Endothelial cell of umbilical vein (primary cell): ENCODE data around the gene ATP13A4. TPM values are rescaled to one million over a fixed set of nuclear protein-coding genes. Genes with fewer than 3 reads are reported as not detected.

Source experiments
- BruUV-seq: library from RNA; stranded (reverse); fragments of 400-500 nt; replicated peaks from 2 replicates; lab custom pipeline; 2021; lab: Mats Ljungman, UMichigan
- CTCF ChIA-PET: fragments of 300-600, 350-600 bp; sonication (Branson Sonifier 250); formaldehyde crosslinking; loops from one replicate; lab custom pipeline; 2021; ENCODE audit warnings: antibody characterized with exemption, inconsistent platforms; lab: Charles Lee
- POLR2A ChIA-PET: fragments of 300-600, 350-600 bp; sonication (Branson Sonifier 250); formaldehyde crosslinking; loops from one replicate; lab custom pipeline; 2021; ENCODE audit warnings: antibody characterized with exemption, inconsistent platforms; lab: Charles Lee
- DNase-seq: peaks from one replicate; pipeline ENCODE4 v3.0.0-alpha.2; 2011; ENCODE audit warnings: low read depth, low spot score
- FAIRE-seq: peaks from 2 replicates; lab custom pipeline; 2011; peaks lifted over from hg19 to GRCh38; lab: Jason Lieb, UNC
- H2AFZ ChIP-seq: 2 replicates; pipeline ENCODE4 v1.6.0; 2012; ENCODE audit warnings: low read depth, low read length, control low read depth, inconsistent platforms
- H3K27ac ChIP-seq: 2 replicates; pipeline ENCODE4 v1.5.1; 2011; ENCODE audit warnings: low read depth, mild to moderate bottlenecking, control low read depth, low read length, moderate library complexity; ENCODE audit not compliant: insufficient read depth
- H3K27me3 ChIP-seq, 2 experiments: 2 replicates each; pipeline versions ENCODE4 v1.6.0 to v1.6.1; 2011; ENCODE audit warnings: low read length in 2 of 2, mixed read lengths in 1 of 2; ENCODE audit not compliant: control insufficient read depth in 2 of 2, insufficient read depth in 2 of 2
- H3K36me3 ChIP-seq, 2 experiments: 2 replicates in 1 of 2; 3 replicates in 1 of 2; pipeline ENCODE4 v1.5.1; 2011; ENCODE audit warnings: low read length in 2 of 2, mild to moderate bottlenecking in 1 of 2, moderate library complexity in 1 of 2; ENCODE audit not compliant: control insufficient read depth in 2 of 2, insufficient read depth in 2 of 2; ENCODE audit errors: extremely low read depth in 1 of 2
- H3K4me1 ChIP-seq: 3 replicates; pipeline ENCODE4 v1.5.1; 2011; ENCODE audit warnings: mild to moderate bottlenecking, low read length; ENCODE audit not compliant: control insufficient read depth, insufficient read depth; ENCODE audit errors: extremely low read depth
- H3K4me2 ChIP-seq: 2 replicates; pipeline ENCODE4 v1.6.1; 2011; ENCODE audit warnings: low read length, control low read depth, mixed read lengths; ENCODE audit not compliant: insufficient read depth
- H3K4me3 ChIP-seq, 3 experiments: fragments of 200-600 bp in 1 of 3; sonication (generic), shearing (Covaris generic) in 1 of 3; replicated peaks in 1 of 3; 2 replicates each; pipeline ENCODE4 v1.5.1; 2011 to 2016; ENCODE audit warnings: control low read depth in 3 of 3, low read length in 3 of 3, mild to moderate bottlenecking in 2 of 3, inconsistent platforms in 1 of 3, low read depth in 1 of 3, moderate library complexity in 1 of 3; ENCODE audit not compliant: insufficient read depth in 1 of 3
- H3K79me2 ChIP-seq: 2 replicates; pipeline ENCODE4 v1.6.0; 2012; ENCODE audit warnings: low read length, inconsistent platforms; ENCODE audit not compliant: control insufficient read depth, insufficient read depth
- H3K9ac ChIP-seq: replicated peaks from 2 replicates; pipeline ENCODE3; 2011; ENCODE audit warnings: low read length, control low read depth; ENCODE audit not compliant: insufficient read depth; ENCODE audit errors: extremely low read depth
- H3K9me1 ChIP-seq: replicated peaks from 3 replicates; pipeline ENCODE4 v1.6.0; 2011; ENCODE audit warnings: mild to moderate bottlenecking, low read length; ENCODE audit not compliant: control insufficient read depth, insufficient read depth; ENCODE audit errors: extremely low read depth
- H3K9me3 ChIP-seq: replicated peaks from 2 replicates; pipeline ENCODE4 v1.5.1; 2012; ENCODE audit warnings: low read length, inconsistent platforms; ENCODE audit not compliant: control insufficient read depth, insufficient read depth
- H4K20me1 ChIP-seq: replicated peaks from 2 replicates; pipeline ENCODE3; 2011; ENCODE audit warnings: mild to moderate bottlenecking, low read length; ENCODE audit not compliant: control insufficient read depth, insufficient read depth; ENCODE audit errors: extremely low read depth
- EZH2 ChIP-seq: IDR thresholded peaks from 2 replicates; pipeline ENCODE4 v1.6.1; 2012; ENCODE audit warnings: borderline replicate concordance, low read depth, mild to moderate bottlenecking, moderate library complexity, low read length, inconsistent platforms; ENCODE audit not compliant: severe bottlenecking
- FOS ChIP-seq: IDR thresholded peaks from 2 replicates; pipeline ENCODE4 v1.6.1; 2011; ENCODE audit warnings: mild to moderate bottlenecking, low read length, moderate library complexity, borderline replicate concordance; ENCODE audit not compliant: insufficient read depth
- GATA2 ChIP-seq: IDR thresholded peaks from 2 replicates; pipeline ENCODE4 v1.7.0; 2011; ENCODE audit warnings: low read depth, mild to moderate bottlenecking, moderate library complexity, mixed read lengths, low read length; ENCODE audit not compliant: insufficient read length, insufficient read depth
- JUN ChIP-seq: IDR thresholded peaks from 2 replicates; pipeline ENCODE4 v1.6.1; 2011; ENCODE audit warnings: borderline replicate concordance, low read depth; ENCODE audit not compliant: insufficient read length, insufficient read depth
- MYC ChIP-seq: IDR thresholded peaks from one replicate; pipeline ENCODE4 v1.6.1; 2011; ENCODE audit warnings: mild to moderate bottlenecking, low read depth, low read length
- POLR2A ChIP-seq: IDR thresholded peaks from 2 replicates; pipeline ENCODE4 v1.6.1; 2012; ENCODE audit warnings: low read depth, mild to moderate bottlenecking, control low read depth, low read length
- POLR2AphosphoS5 ChIP-seq: IDR thresholded peaks from 2 replicates; pipeline ENCODE4 v1.6.1; 2012; ENCODE audit warnings: low read depth, mild to moderate bottlenecking, control low read depth, low read length, moderate library complexity; ENCODE audit not compliant: insufficient read depth
- dilution Hi-C: fragments of 300-500 bp; cut with MboI; formaldehyde crosslinking; loops from one replicate; pipeline ENCODE4 v1.15.0; 2019; ENCODE audit warnings: low sequenced_read_pairs; ENCODE audit not compliant: extremely low pct_ligation_motif_present
- intact Hi-C: fragments of 100-400 bp; cut with micrococcal nuclease; formaldehyde crosslinking; loops from one replicate; pipeline ENCODE4 v1.10.0; 2022
- polyA plus RNA-seq, 4 experiments: library from polyadenylated mRNA; depleted of rRNA in 3 of 4; stranded (reverse) in 3 of 4; unstranded in 1 of 4; fragments of >200 nt; gene quantifications; 2 replicates each; pipeline versions ENCODE4 v1.2.1 to v1.2.3, GENCODE V29; 2011 to 2012; ENCODE audit warnings: missing spikeins in 1 of 4
- total RNA-seq: library from RNA; stranded (reverse); gene quantifications from 2 replicates; pipeline ENCODE4 v1.2.3, GENCODE V29; 2021
- TF ChIP-seq, protein P1 (sequence below), 2 donors: IDR thresholded peaks; 1 replicate in 1 of 2; 2 replicates in 1 of 2; pipeline ENCODE4 v1.5.1; 2011; ENCODE audit warnings: low read length in 2 of 2, mild to moderate bottlenecking in 2 of 2, moderate library complexity in 2 of 2, control low read depth in 1 of 2, inconsistent platforms in 1 of 2, low read depth in 1 of 2; ENCODE audit not compliant: insufficient read depth in 1 of 2; ENCODE audit errors: extremely low read depth in 1 of 2
- TF ChIP-seq, protein P2 (sequence below): IDR thresholded peaks from 2 replicates; pipeline ENCODE4 v1.6.1; 2011; ENCODE audit not compliant: insufficient read depth, insufficient read length

ATP13A4 gene
- total and polyA plus RNA-seq, 2 donors (not counting 3 experiments of a cell fraction or from before 2014, with no cell fraction given): not detected

DNA sequence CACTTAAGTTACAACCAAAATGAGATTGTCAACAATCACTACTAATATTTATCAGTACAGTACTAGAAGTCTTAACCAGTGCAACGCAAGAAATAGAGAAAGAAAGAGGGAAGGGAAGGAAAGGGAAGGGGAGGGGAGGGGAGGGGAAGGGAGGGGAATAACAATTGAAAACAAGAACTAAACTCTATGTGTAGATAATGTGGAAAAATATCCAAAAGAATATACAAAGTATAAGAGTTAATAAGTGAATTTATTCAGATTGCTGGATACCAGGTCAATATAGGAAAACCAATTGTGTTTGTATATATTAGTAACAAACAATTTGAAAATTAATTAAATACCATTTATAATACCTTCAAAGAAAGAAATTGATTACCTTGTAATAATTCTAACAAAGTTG, 186.8 kb downstream of the ATP13A4 start:
- H3K79me2 ChIP-seq: no peaks in the 10 kb centered on the region
- intact Hi-C loops (no loop called here), dilution Hi-C loops (no loop called here)
- CTCF ChIA-PET: no interaction called here
- no TSS peak for BruUV-seq
- H3K9me3 ChIP-seq: no peaks in the 10 kb centered on the region
- H3K27ac ChIP-seq: no peak overlapping the region
- no peak overlapping the region for H3K4me3 ChIP-seq
- no peaks in the 10 kb centered on the region for H3K9me1 ChIP-seq
- H2AFZ ChIP-seq: no peak overlapping the region
- H4K20me1 ChIP-seq: no peaks in the 10 kb centered on the region
- DNase-seq (no peak), FAIRE-seq (no peak)
- no peaks in the 10 kb centered on the region for H3K36me3 ChIP-seq
- no peak overlapping the region for H3K9ac ChIP-seq
- POLR2A ChIA-PET: no interaction called here
- H3K4me2 ChIP-seq: no peak overlapping the region
- H3K4me1 ChIP-seq: no peaks in the 10 kb centered on the region
- TF ChIP-seq POLR2AphosphoS5 (no peak), FOS (no peak), JUN (no peak), EZH2 (no peak), POLR2A (no peak), GATA2 (no peak), MYC (no peak)
- TF ChIP-seq, protein P1, sequence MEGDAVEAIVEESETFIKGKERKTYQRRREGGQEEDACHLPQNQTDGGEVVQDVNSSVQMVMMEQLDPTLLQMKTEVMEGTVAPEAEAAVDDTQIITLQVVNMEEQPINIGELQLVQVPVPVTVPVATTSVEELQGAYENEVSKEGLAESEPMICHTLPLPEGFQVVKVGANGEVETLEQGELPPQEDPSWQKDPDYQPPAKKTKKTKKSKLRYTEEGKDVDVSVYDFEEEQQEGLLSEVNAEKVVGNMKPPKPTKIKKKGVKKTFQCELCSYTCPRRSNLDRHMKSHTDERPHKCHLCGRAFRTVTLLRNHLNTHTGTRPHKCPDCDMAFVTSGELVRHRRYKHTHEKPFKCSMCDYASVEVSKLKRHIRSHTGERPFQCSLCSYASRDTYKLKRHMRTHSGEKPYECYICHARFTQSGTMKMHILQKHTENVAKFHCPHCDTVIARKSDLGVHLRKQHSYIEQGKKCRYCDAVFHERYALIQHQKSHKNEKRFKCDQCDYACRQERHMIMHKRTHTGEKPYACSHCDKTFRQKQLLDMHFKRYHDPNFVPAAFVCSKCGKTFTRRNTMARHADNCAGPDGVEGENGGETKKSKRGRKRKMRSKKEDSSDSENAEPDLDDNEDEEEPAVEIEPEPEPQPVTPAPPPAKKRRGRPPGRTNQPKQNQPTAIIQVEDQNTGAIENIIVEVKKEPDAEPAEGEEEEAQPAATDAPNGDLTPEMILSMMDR (IDR thresholded peaks at IDR 0.05; ENCODE audit: extremely low read depth in 1 of 2, insufficient read depth in 1 of 2, low read depth in 1 of 2, low read length in 2 of 2): no peak
- TF ChIP-seq, protein P2, sequence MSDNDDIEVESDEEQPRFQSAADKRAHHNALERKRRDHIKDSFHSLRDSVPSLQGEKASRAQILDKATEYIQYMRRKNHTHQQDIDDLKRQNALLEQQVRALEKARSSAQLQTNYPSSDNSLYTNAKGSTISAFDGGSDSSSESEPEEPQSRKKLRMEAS: no peak
- H3K27me3 ChIP-seq: no peaks in the 10 kb centered on the region
